ENCODE measurements around the gene AFG1L. TPM values are rescaled to one million over a fixed set of nuclear protein-coding genes. Genes with fewer than 3 reads are reported as not detected.
"Not testable (repeated sequence)": the region's sequence is repeated elsewhere in the genome, so short reads cannot be mapped to it uniquely, and the experiment has no call there.

AFG1L gene
- total RNA-seq, 4 donors from 2014 or later = 2.1 to 6.2 (median 2.8) TPM

DNA sequence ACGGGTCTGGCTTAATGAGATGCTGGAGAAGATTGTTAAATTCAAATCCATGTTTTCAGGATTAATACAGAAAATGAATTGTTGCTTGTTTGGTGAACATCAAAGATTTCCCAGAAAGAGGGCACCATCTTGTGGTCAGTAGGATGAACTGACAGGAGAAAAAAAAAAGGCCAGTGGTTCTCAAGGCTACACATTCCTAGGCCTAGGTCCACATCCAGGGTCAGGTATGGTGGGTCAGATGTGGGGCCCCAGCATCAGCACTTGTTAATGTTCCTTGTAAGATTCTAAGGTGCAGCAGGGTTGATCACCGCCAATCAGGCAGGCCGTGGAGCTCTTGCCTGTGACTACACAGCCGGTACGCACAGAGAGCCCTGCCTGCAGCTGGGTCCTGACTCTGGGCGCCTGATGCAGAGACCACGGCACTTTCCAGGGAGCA, 231.9 kb downstream of the AFG1L start:
- no peak overlapping the region for H3K4me3 ChIP-seq (ENCODE audit: low read depth, poor library complexity, severe bottlenecking)
- intact Hi-C loops (cut with DNase I; ENCODE audit: low total_unique reads) = loop anchor here (10.0 kb wide), 1 partner anchor 412 kb away; no protein-coding TSS in a partner anchor
- DNase-seq (ENCODE audit: low spot score in 2 of 2) = no peak
- TF ChIP-seq, protein P1, sequence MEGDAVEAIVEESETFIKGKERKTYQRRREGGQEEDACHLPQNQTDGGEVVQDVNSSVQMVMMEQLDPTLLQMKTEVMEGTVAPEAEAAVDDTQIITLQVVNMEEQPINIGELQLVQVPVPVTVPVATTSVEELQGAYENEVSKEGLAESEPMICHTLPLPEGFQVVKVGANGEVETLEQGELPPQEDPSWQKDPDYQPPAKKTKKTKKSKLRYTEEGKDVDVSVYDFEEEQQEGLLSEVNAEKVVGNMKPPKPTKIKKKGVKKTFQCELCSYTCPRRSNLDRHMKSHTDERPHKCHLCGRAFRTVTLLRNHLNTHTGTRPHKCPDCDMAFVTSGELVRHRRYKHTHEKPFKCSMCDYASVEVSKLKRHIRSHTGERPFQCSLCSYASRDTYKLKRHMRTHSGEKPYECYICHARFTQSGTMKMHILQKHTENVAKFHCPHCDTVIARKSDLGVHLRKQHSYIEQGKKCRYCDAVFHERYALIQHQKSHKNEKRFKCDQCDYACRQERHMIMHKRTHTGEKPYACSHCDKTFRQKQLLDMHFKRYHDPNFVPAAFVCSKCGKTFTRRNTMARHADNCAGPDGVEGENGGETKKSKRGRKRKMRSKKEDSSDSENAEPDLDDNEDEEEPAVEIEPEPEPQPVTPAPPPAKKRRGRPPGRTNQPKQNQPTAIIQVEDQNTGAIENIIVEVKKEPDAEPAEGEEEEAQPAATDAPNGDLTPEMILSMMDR (IDR thresholded peaks at IDR 0.05) = no peak
- TF ChIP-seq POLR2A (IDR thresholded peaks at IDR 0.05) = no peak
- 43 to 73% methylated on average over 2 to 7 of the region's 7 CpGs for WGBS, 2 donors

DNA sequence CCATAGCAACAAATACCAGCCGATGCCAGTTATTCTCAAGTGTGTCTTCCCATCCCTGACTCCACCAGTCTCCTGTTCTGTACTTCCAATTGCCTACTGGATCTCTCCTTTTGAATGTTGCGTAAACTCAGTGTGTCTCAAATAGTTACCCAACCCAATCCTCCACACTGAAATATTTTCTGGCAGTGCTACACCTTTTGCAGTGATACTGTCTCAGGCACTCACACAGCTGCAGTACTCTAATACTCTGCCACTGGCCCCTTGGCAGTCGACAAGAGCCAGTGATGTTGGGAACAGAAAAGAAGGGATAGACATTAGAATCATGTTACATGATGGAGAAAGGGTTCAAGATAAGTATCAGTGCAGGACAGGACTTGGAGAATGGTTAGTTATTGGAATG, 234.0 kb downstream of the AFG1L start:
- no peak for DNase-seq (ENCODE audit: low spot score in 2 of 2)
- H3K4me3 ChIP-seq (ENCODE audit: low read depth, poor library complexity, severe bottlenecking) = no peak overlapping the region
- no peak for TF ChIP-seq POLR2A (IDR thresholded peaks at IDR 0.05)
- TF ChIP-seq, protein P1 (IDR thresholded peaks at IDR 0.05) = no peak
- 59 to 60% methylated on average over 3 of the region's 3 CpGs for WGBS, 2 donors
- intact Hi-C loops (cut with DNase I; ENCODE audit: low total_unique reads) = loop anchor here (10.0 kb wide), 1 partner anchor 414 kb away; no protein-coding TSS in a partner anchor

DNA sequence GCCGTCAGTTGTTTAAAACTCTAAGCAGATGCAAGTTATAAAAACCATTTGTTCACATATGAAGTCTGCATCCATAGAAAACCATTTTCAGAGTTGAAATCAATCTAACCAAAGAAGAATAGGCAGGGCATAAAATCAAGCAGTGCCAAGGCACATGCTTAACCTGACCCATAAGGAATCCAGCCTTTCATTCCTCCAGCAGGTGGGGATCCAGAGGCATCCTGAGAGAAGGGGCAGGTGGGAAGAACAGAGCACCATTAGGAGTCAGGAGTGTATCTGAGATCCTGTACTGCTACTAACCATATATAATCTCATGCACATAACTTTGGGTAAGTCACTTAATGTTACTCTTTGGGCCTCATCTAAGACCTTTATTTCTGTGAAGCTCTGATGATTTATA, 236.5 kb downstream of the AFG1L start:
- WGBS, 2 donors = 76 to 86% methylated on average over 1 of the region's 1 CpG
- H3K4me3 ChIP-seq (ENCODE audit: low read depth, poor library complexity, severe bottlenecking) = no peak overlapping the region
- intact Hi-C loops (cut with DNase I; ENCODE audit: low total_unique reads) = no loop called here
- TF ChIP-seq, protein P1 (IDR thresholded peaks at IDR 0.05) = no peak
- no peak for TF ChIP-seq POLR2A (IDR thresholded peaks at IDR 0.05)
- DNase-seq (ENCODE audit: low spot score in 2 of 2) = no peak

DNA sequence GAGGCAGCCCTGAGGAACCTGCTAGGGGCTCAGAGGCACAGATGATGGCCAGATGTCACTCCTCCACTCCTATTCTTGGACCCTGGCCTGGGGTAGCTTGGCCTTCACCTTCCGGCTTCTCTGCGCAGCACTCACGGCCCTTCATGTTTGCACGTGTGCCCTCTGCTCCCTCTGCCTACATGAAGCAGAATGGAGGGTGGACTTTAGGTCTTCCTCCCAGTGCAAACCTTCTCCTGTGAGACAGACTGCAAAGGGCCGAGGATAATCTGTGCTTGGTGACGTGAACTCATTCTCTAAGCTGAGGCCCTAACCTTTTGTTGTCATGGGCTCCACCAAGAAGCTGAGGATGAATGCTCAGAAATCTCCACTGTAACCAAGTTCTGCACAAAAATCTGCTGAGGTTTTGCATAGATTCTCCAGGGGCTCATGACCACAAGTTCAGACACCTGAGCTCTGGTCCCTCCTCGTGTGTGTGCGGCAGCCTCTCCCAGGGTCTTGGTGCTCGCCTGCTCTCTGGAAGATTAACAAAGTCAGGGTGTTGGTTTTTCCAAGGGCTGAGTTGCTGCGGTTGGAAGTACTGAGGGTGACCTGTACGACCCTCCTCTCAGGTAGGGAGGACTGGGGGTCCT, 240.4 kb downstream of the AFG1L start:
- intact Hi-C loops (cut with DNase I; ENCODE audit: low total_unique reads) = no loop called here
- DNase-seq (ENCODE audit: low spot score in 2 of 2) = no peak
- WGBS, 2 donors = 87 to 94% methylated on average over 11 of the region's 11 CpGs
- no peak for TF ChIP-seq POLR2A (IDR thresholded peaks at IDR 0.05)
- TF ChIP-seq, protein P1 (IDR thresholded peaks at IDR 0.05) = no peak
- no peak overlapping the region for H3K4me3 ChIP-seq (ENCODE audit: low read depth, poor library complexity, severe bottlenecking)

DNA sequence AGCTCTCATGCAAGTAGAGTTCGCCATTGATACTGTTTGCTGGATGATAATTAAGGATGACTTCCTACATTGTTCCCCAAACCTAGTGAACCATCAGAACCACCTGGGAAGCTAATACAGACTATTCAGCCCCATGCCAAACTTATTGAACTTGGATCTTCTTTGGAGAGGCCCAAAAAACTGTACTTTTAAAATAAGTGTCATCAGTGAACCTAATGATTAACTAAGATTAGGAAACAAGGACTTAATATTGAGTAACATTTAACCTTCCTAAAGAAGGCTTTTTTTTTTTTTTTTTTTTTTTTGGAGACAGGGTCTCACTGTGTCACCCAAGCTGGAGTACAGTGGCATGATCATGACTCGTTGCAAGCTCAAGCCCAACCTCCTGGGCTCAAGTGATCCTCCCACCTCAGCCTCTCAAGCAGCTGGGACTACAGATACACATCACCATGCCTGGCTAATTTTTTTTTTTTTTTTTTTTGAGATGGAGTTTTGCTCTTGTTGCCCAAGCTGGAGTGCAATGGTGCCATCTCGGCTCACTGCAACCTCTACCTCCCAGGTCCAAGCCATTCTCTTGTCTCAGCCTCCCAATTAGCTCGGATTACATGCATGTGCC, 241.2 kb downstream of the AFG1L start:
- DNase-seq (ENCODE audit: low spot score in 2 of 2); H3K4me3 ChIP-seq (ENCODE audit: low read depth, poor library complexity, severe bottlenecking); intact Hi-C loops (cut with DNase I; ENCODE audit: low total_unique reads): not testable (repeated sequence)
- 90 to 91% methylated on average over 4 of the region's 4 CpGs for WGBS, 2 donors

DNA sequence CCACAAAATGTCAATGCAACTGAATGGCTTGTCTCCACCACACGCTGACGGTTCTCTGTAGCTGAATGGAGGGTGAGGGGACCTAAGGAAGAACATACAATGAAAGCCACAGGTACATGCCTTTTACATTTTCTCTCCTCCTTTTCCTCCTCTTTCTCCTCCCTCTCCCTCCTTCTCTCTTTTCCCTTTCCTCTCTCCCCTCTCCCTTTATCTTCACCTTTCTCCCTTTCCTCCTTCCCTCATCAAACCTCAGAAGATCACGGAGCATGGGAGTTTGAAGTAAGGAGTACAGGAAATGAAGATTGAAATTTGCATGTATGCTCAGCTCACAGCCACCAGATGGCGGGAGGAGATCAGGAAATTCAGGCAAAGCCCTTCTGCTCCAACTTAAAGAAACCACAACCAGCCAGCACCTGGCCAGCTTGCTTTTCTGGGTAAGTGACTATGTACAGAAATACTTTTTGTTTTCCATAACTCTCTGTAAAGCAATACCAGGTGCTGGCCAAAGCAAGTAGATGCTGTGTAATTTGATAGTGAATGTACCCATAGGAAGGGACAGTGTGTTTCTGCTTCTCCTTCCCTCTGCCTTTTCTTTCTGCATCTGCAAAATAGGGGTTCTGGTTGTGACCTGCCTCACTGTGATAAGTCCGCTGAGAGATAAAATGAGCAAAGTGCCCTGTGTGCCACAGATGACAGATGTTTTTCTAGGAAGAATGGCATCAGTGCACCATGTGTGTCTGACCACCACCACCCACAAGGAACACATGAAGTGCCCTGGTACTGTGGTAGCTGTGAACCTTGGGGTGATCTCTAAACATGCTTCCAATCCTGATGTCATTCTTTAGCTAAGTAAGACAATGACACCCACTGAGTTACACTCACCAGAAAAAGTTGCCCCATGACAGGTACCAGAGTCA, 247.2 kb downstream of the AFG1L start:
- 16 to 21% methylated on average over 5 of the region's 5 CpGs for WGBS, 2 donors
- intact Hi-C loops (cut with DNase I; ENCODE audit: low total_unique reads) = loop anchor here (5.0 to 10.0 kb wide), 4 partner anchors 243 to 533 kb away; no protein-coding TSS in a partner anchor
- TF ChIP-seq POLR2A (IDR thresholded peaks at IDR 0.05) = no peak
- TF ChIP-seq, protein P1 (IDR thresholded peaks at IDR 0.05) = peak in 1 of 3 donors; percentile 94
- peak; percentile 73 to 90 for DNase-seq (ENCODE audit: low spot score in 2 of 2)
- H3K4me3 ChIP-seq (ENCODE audit: low read depth, poor library complexity, severe bottlenecking) = no peak overlapping the region
